HCT116 (cell line): ENCODE measurements around the gene SCFD2.

Experiments
- ATF3 ChIP-seq: IDR thresholded peaks from 2 replicates; pipeline ENCODE4 v1.6.1; 2012
- CBX3 ChIP-seq: IDR thresholded peaks from 2 replicates; pipeline ENCODE4 v1.6.1; 2012; ENCODE audit warnings: low read depth
- EGR1 ChIP-seq: IDR thresholded peaks from 2 replicates; pipeline ENCODE4 v1.6.1; 2012; ENCODE audit warnings: low read depth
- EZH2phosphoT487 ChIP-seq: fragments of 200-600 bp; IDR thresholded peaks from 2 replicates; pipeline ENCODE4 v1.6.1; 2018; ENCODE audit warnings: antibody characterized with exemption, borderline replicate concordance
- POLR2AphosphoS5 ChIP-seq: IDR thresholded peaks from 2 replicates; pipeline ENCODE4 v1.6.1; 2011; ENCODE audit warnings: mild to moderate bottlenecking, low read depth, low read length, moderate library complexity
- YY1 ChIP-seq: IDR thresholded peaks from 2 replicates; pipeline ENCODE4 v1.6.1; 2011; ENCODE audit warnings: low read length, low read depth, moderate library complexity, mild to moderate bottlenecking; ENCODE audit not compliant: insufficient replicate concordance; ENCODE audit errors: extremely low read depth
- TF ChIP-seq, protein P1 (sequence below), 3 experiments: fragments of 200-600 bp in 1 of 3; sonication (generic) in 1 of 3; IDR thresholded peaks in 2 of 3; conservative IDR thresholded peaks in 1 of 3; 2 replicates each; pipeline ENCODE4 v1.5.1; 2012 to 2017; ENCODE audit warnings: low read depth in 2 of 3, low read length in 2 of 3, antibody characterized with exemption in 1 of 3, borderline replicate concordance in 1 of 3, control low read depth in 1 of 3, mild to moderate bottlenecking in 1 of 3, mixed read lengths in 1 of 3, mixed run types in 1 of 3, moderate library complexity in 1 of 3; ENCODE audit not compliant: insufficient read depth in 1 of 3
- TF ChIP-seq, protein P2 (sequence below): IDR thresholded peaks from 2 replicates; pipeline ENCODE4 v1.6.1; 2011; ENCODE audit warnings: mild to moderate bottlenecking, low read length, moderate library complexity; ENCODE audit not compliant: insufficient replicate concordance; ENCODE audit errors: extremely low read depth

DNA sequence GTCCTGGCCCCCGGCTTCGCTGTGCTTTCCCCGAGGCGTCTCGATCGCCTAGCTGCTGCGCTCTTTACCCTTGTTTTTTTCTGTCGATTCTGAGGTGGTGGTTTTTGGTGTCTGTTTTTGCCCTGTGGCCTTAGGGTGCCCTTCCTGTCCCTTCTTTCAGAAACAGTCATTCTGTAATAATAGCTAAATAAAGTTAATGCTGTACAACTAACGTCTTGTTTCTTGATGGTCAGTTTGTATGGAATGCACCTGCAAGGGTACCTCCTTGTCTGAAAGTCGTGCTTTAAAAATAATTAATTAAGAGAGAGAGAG, 12.3 kb upstream of the SCFD2 start:
- TF ChIP-seq, protein P1, sequence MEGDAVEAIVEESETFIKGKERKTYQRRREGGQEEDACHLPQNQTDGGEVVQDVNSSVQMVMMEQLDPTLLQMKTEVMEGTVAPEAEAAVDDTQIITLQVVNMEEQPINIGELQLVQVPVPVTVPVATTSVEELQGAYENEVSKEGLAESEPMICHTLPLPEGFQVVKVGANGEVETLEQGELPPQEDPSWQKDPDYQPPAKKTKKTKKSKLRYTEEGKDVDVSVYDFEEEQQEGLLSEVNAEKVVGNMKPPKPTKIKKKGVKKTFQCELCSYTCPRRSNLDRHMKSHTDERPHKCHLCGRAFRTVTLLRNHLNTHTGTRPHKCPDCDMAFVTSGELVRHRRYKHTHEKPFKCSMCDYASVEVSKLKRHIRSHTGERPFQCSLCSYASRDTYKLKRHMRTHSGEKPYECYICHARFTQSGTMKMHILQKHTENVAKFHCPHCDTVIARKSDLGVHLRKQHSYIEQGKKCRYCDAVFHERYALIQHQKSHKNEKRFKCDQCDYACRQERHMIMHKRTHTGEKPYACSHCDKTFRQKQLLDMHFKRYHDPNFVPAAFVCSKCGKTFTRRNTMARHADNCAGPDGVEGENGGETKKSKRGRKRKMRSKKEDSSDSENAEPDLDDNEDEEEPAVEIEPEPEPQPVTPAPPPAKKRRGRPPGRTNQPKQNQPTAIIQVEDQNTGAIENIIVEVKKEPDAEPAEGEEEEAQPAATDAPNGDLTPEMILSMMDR (IDR thresholded peaks at IDR 0.05 in 2 of 3, conservative IDR thresholded peaks at IDR 0.05 in 1 of 3; ENCODE audit: borderline replicate concordance in 1 of 3, insufficient read depth in 1 of 3, low read depth in 2 of 3, low read length in 2 of 3), result no peak
- TF ChIP-seq ATF3 (no peak), EZH2phosphoT487 (no peak), CBX3 (no peak), YY1 (no peak), POLR2AphosphoS5 (no peak), EGR1 (no peak)
- TF ChIP-seq, protein P2, sequence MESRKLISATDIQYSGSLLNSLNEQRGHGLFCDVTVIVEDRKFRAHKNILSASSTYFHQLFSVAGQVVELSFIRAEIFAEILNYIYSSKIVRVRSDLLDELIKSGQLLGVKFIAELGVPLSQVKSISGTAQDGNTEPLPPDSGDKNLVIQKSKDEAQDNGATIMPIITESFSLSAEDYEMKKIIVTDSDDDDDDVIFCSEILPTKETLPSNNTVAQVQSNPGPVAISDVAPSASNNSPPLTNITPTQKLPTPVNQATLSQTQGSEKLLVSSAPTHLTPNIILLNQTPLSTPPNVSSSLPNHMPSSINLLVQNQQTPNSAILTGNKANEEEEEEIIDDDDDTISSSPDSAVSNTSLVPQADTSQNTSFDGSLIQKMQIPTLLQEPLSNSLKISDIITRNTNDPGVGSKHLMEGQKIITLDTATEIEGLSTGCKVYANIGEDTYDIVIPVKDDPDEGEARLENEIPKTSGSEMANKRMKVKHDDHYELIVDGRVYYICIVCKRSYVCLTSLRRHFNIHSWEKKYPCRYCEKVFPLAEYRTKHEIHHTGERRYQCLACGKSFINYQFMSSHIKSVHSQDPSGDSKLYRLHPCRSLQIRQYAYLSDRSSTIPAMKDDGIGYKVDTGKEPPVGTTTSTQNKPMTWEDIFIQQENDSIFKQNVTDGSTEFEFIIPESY, result no peak
